Activated naive CD4-positive, alpha-beta T cell treated with anti-CD3 and anti-CD28 coated beads for 36 hours (primary cell): ENCODE results near the gene FLNA. TPM values are rescaled to one million over a fixed set of nuclear protein-coding genes. Genes with fewer than 3 reads are reported as not detected.

Experiments
- CTCF ChIA-PET: fragments of 350-600 bp; sonication (Branson Sonifier 250); formaldehyde crosslinking; loops from one replicate; lab custom pipeline; 2021; ENCODE audit warnings: antibody characterized with exemption; lab: Charles Lee
- DNase-seq: peaks from one replicate; pipeline ENCODE4 v3.0.0-alpha.2; 2020
- H3K27ac Mint-ChIP-seq: one replicate; pipeline ENCODE4 v1.8.0; 2021; ENCODE audit warnings: mild to moderate bottlenecking, mixed read lengths
- H3K27me3 Mint-ChIP-seq: one replicate; pipeline ENCODE4 v1.8.0; 2021; ENCODE audit warnings: low read depth, mixed read lengths
- H3K36me3 Mint-ChIP-seq: one replicate; pipeline ENCODE4 v1.8.0; 2021; ENCODE audit warnings: low read depth, mixed read lengths
- H3K4me1 Mint-ChIP-seq: one replicate; pipeline ENCODE4 v1.8.0; 2021; ENCODE audit warnings: low read depth, mixed read lengths
- H3K4me3 Mint-ChIP-seq: one replicate; pipeline ENCODE4 v1.8.0; 2021; ENCODE audit warnings: mild to moderate bottlenecking, moderate library complexity, mixed read lengths
- H3K9me3 Mint-ChIP-seq: one replicate; pipeline ENCODE4 v1.8.0; 2021; ENCODE audit warnings: mixed read lengths
- intact Hi-C: fragments of 100-400 bp; cut with micrococcal nuclease; formaldehyde crosslinking; loops from one replicate; pipeline ENCODE4 v1.15.1; 2023
- total RNA-seq, 2 experiments: library from RNA; stranded (reverse); gene quantifications; one replicate each; pipeline ENCODE4 v1.2.3, GENCODE V29; 2021

The FLNA gene
- total RNA-seq, 2 experiments from 2014 or later: 398 to 404 TPM

GRCh38 chrX:154379569-154379951 is 5.1 kb upstream of the FLNA start:
- intact Hi-C loops: loop anchor here (5.0 kb wide), 1 partner anchor 138 kb away; the partner anchor contains the start of gene FAM3A
- H3K9me3 Mint-ChIP-seq: no peaks in the 10 kb centered on the region
- peak overlapping the region; percentile 80 for H3K4me3 Mint-ChIP-seq
- peaks cover 14% of the 10 kb centered on the region for H3K4me1 Mint-ChIP-seq
- no peak for DNase-seq
- CTCF ChIA-PET: no interaction called here
- peaks cover 6% of the 10 kb centered on the region for H3K36me3 Mint-ChIP-seq
- peak overlapping the region; percentile 86 for H3K27ac Mint-ChIP-seq
- no peaks in the 10 kb centered on the region for H3K27me3 Mint-ChIP-seq

DNA sequence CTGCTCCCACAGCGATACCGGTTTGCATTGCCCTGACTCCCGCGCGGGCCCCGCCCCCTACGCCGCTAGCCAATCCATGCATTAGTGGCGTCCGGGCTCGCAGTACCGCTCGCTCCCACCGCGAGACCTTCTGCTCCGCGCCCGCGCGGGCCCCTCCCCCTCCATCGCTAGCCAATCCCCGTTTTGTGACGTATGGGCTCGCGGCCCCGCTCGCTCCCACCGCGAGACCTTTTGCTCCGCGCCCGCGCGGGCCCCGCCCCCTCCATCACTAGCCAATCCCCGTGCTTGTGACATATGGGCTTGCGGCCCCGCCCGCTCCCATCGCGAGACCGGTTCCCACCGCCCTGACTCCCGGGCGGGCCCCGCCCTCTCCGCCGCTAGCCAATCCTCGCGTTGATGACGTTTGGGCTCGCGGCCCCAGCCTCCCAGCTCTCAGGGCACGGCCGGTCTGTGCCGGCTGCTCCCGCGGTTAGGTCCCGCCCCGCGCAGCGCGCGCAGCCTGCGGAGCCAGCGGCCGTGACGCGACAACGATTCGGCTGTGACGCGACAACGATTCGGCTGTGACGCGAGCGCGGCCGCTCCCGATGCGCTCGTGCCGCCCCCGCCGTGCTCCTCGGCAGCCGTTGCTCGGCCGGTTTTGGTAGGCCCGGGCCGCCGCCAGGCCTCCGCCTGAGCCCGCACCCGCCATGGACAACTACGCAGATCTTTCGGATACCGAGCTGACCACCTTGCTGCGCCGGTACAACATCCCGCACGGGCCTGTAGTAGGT is 4.5 kb upstream of the FLNA start, which contains the start of gene EMD:
EMD (plus strand) TSS at position 497 of the 770 bp plus-strand sequence; CDS start at position 687, 190 bp downstream.
- CTCF ChIA-PET: no interaction called here
- Mint-ChIP-seq H3K4me3 (peak within 1 kb of the TSS; percentile 80), H3K27me3 (no peaks in the 10 kb centered on the region), H3K4me1 (peaks cover 14% of the 10 kb centered on the region), H3K27ac (peak within 1 kb of the TSS; percentile 86), H3K9me3 (no peaks in the 10 kb centered on the region), H3K36me3 (peaks cover 6% of the 10 kb centered on the region)
- intact Hi-C loops: loop anchor here (5.0 kb wide), 1 partner anchor 138 kb away; the partner anchor contains the start of gene FAM3A
- DNase-seq: peak; percentile 97

DNA sequence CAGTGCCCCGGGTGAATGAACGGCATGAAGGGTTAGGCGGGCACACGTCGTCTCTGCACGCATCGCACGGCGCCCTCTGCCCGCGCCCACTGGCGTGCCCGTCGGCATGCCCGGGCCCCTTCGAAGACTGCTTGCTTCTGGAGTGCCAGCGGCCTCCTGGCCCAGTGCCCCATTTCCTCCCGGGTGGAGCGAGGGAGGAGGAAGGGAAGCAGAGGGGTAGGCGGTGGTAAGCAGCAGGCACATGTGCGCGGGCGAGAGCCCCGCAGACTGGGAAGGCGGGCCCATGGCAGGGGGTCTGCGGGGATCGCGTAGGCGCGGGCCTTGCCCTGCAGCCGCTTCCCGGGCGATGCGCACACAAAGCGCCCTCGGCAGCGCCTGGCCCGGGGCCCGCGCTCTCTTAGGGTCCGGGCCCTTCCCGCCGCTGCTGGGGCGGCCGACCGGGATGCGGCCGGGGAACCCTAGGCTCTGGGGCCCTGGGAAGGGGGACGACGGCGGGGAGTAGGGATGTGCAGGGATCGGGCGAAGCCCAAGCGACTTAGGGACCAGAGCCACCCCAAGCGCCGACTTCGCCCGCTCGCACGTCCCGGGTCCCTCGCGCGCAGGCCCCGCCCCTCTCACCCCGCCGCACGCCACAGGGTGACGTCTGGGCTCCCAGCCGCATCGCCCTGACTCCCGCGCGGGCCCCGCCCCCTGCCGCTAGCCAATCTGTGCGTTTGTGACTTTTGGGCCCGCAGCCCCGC is 3.8 kb upstream of the FLNA start:
- Mint-ChIP-seq H3K4me1 (peaks cover 18% of the 10 kb centered on the region), H3K27ac (peak overlapping the region; percentile 86), H3K27me3 (no peaks in the 10 kb centered on the region), H3K36me3 (peaks cover 6% of the 10 kb centered on the region), H3K4me3 (peak overlapping the region; percentile 80), H3K9me3 (no peaks in the 10 kb centered on the region)
- intact Hi-C loops: loop anchor here (5.0 kb wide), 1 partner anchor 139 kb away; the partner anchor contains the start of gene FAM3A
- DNase-seq: peak; percentile 23
- CTCF ChIA-PET: no interaction called here

DNA sequence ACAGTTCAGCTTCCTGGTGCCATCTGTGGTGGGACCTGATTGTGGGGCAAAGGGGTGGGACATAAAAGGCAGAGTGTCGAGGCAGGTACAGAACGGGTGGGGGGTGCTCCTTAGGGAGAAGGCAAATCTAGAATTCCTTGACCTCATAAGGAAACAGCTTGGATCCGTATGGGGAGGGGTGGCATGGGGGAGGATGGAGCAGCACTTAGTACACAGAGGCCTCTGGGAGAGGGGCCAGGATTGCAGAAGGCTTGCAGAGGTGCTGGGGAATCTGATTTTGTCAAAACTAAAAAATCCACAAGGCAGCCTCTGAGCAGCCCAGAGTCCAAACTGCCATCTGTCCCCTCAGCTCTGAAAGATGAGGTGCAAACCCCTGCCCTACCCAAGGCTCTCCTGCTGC is 2.3 kb upstream of the FLNA start:
- Mint-ChIP-seq H3K4me1 (peaks cover 29% of the 10 kb centered on the region), H3K36me3 (peaks cover 6% of the 10 kb centered on the region), H3K4me3 (no peak overlapping the region), H3K27ac (no peak overlapping the region), H3K9me3 (no peaks in the 10 kb centered on the region), H3K27me3 (no peaks in the 10 kb centered on the region)
- intact Hi-C loops: loop anchor here (5.0 kb wide), 1 partner anchor 141 kb away; the partner anchor contains the start of gene FAM3A
- CTCF ChIA-PET: no interaction called here
- DNase-seq: no peak

DNA sequence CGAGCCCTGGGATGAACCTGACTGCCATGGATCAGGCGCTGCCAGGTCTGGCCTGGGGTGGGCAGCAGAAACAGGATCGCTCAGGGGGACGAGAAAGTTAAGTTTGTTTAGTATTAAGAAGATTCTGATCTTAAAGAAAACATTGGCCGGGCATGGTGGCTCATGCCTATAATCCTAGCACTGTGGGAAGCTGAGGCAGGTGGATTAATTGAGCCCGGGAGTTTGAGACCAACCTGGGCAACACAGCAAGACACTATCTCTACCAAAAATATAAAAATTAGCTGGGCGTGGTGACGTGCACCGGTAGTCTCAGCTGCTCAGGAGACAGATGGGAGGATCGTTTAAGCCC is 696 bp upstream of the FLNA start:
- intact Hi-C loops: loop anchor here (5.0 kb wide), 1 partner anchor 142 kb away; the partner anchor contains the start of gene FAM3A
- Mint-ChIP-seq H3K9me3 (no peaks in the 10 kb centered on the region), H3K27me3 (no peaks in the 10 kb centered on the region), H3K4me3 (peak overlapping the region; percentile 42), H3K36me3 (peaks cover 3% of the 10 kb centered on the region), H3K4me1 (peaks cover 20% of the 10 kb centered on the region), H3K27ac (no peak overlapping the region)
- CTCF ChIA-PET: interaction anchor here (1.1 to 1.3 kb wide), 2 partner anchors 37 to 148 kb away, joined by 3 read pairs; no protein-coding TSS in a partner anchor
- no peak for DNase-seq

GRCh38 chrX:154373340-154374306 is 811 bp downstream of the FLNA start:
- H3K9me3 Mint-ChIP-seq: no peaks in the 10 kb centered on the region
- no peak overlapping the region for H3K27ac Mint-ChIP-seq
- intact Hi-C loops: loop anchor here (5.0 kb wide), 1 partner anchor 276 kb away; the partner anchor contains the start of gene MECP2
- DNase-seq: peak; percentile 53
- H3K4me1 Mint-ChIP-seq: peaks cover 20% of the 10 kb centered on the region
- no peaks in the 10 kb centered on the region for H3K27me3 Mint-ChIP-seq
- H3K4me3 Mint-ChIP-seq: peak overlapping the region; percentile 60
- CTCF ChIA-PET: interaction anchor here (0.7 to 2.2 kb wide), 20 partner anchors 10 to 448 kb away, joined by 3 to 11 read pairs (median 4); partner anchors contain the start of genes ARHGAP4 and SLC10A3
- H3K36me3 Mint-ChIP-seq: peaks cover 3% of the 10 kb centered on the region

- CTCF ChIA-PET: interaction anchor here (0.6 to 2.2 kb wide), 13 partner anchors 11 to 447 kb away, joined by 3 to 11 read pairs (median 6); partner anchors contain the start of genes ARHGAP4 and SLC10A3
- Mint-ChIP-seq H3K27ac (peak overlapping the region; percentile 41), H3K9me3 (no peaks in the 10 kb centered on the region), H3K27me3 (no peaks in the 10 kb centered on the region), H3K36me3 (peaks cover 8% of the 10 kb centered on the region), H3K4me1 (peaks cover 27% of the 10 kb centered on the region), H3K4me3 (peak overlapping the region; percentile 52)
- DNase-seq: peak; percentile 34
- intact Hi-C loops: loop anchor here (5.0 kb wide), 1 partner anchor 275 kb away; the partner anchor contains the start of gene MECP2
These were observed 1.8 kb downstream of the FLNA start for GRCh38 chrX:154372612-154373022.

GRCh38 chrX:154371789-154372300 is 2.6 kb downstream of the FLNA start:
- CTCF ChIA-PET: no interaction called here

DNA sequence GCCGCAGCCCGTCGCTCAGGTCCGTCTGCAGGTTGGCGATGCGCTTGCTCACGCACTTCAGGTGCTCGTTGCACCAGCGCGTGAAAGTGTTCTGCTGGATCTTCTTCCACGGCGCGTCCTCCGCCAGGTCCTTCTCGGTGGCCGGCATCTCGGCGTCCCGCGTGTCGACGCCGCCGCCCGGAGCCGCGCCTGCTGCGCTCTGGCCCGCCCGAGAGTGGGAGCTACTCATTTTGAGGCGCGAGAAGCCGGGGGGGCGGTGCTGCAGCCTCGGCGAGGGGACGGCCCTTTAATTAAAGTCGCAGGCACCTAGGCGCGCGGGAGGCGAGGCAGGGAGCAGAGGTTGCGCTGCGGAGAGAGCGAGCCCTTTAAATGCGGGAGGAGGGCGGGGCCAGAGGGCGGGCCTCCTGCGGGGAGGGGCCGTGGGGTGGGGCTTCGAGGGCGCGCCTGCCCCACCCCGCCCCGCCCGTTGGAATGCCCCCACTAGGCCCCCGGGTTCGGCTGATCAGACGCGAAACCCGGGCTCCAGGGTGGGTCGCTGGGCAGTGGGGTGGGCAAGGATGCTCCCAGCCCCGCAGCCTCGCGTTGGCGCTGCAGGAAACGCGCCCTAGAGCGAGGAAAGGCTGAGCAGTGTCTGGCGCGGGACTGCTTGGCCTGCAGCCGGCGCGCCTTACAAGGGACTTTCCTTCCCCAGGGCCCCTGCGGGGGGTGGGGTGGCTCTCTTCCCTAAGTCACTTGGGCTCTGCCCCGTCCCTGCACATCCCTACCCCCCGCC is 3.2 kb downstream of the FLNA start:
- peak overlapping the region; percentile 56 for H3K27ac Mint-ChIP-seq
- CTCF ChIA-PET: no interaction called here

More at GRCh38 chrX:154371789-154372300, 2.6 kb downstream of the FLNA start:
- Mint-ChIP-seq H3K4me1 (peaks cover 22% of the 10 kb centered on the region), H3K36me3 (peaks cover 8% of the 10 kb centered on the region), H3K27me3 (no peaks in the 10 kb centered on the region), H3K4me3 (peak overlapping the region; percentile 52), H3K27ac (no peak overlapping the region), H3K9me3 (no peaks in the 10 kb centered on the region)
- no peak for DNase-seq
- intact Hi-C loops: loop anchor here (1.0 to 5.0 kb wide), 6 partner anchors 45 to 445 kb away; partner anchors contain the start of genes GDI1, MECP2 and SLC10A3

GRCh38 chrX:154370300-154371016 is 4.0 kb downstream of the FLNA start:
- no peak for DNase-seq
- Mint-ChIP-seq H3K9me3 (no peaks in the 10 kb centered on the region), H3K4me1 (peaks cover 22% of the 10 kb centered on the region), H3K4me3 (peak overlapping the region; percentile 86), H3K27me3 (no peaks in the 10 kb centered on the region), H3K27ac (peak overlapping the region; percentile 88), H3K36me3 (peaks cover 8% of the 10 kb centered on the region)
- CTCF ChIA-PET: no interaction called here
- intact Hi-C loops: loop anchor here (1.0 to 5.0 kb wide), 6 partner anchors 44 to 443 kb away; partner anchors contain the start of genes GDI1, MECP2 and SLC10A3

More for the DNA sequence above, 3.2 kb downstream of the FLNA start:
- intact Hi-C loops: loop anchor here (1.0 to 5.0 kb wide), 6 partner anchors 44 to 444 kb away; partner anchors contain the start of genes GDI1, MECP2 and SLC10A3
- DNase-seq: peak; percentile 95
- H3K27me3 Mint-ChIP-seq: no peaks in the 10 kb centered on the region
- H3K36me3 Mint-ChIP-seq: peaks cover 8% of the 10 kb centered on the region
- H3K9me3 Mint-ChIP-seq: no peaks in the 10 kb centered on the region
- H3K4me3 Mint-ChIP-seq: peak overlapping the region; percentile 76
- H3K4me1 Mint-ChIP-seq: peaks cover 22% of the 10 kb centered on the region
